ENCODE results near the gene LRRC2. TPM values are rescaled to one million over a fixed set of nuclear protein-coding genes. Genes with fewer than 3 reads are reported as not detected.

The LRRC2 gene
- total and polyA plus RNA-seq, 2 donors (not counting 3 experiments of a cell fraction or from before 2014, with no cell fraction given), result 0.14 to 0.73 TPM

GRCh38 chr3:46503200-46503874 is 62.8 kb downstream of the LRRC2 start:
- Histone ChIP-seq H3K4me2 (ENCODE audit: insufficient read depth, low read length) (no peak overlapping the region), H3K27me3 (ENCODE audit: control insufficient read depth in 2 of 2, insufficient read depth in 2 of 2, low read length in 2 of 2) (peaks cover 0 to 2% of the 10 kb centered on the region in 2 experiments), H3K79me2 (ENCODE audit: control insufficient read depth, insufficient read depth, low read length) (no peaks in the 10 kb centered on the region), H3K9me1 (replicated peaks; ENCODE audit: control insufficient read depth, extremely low read depth, insufficient read depth, low read length) (no peaks in the 10 kb centered on the region), H3K9me3 (replicated peaks; ENCODE audit: control insufficient read depth, insufficient read depth, low read length) (no peaks in the 10 kb centered on the region), H3K4me1 (ENCODE audit: control insufficient read depth, extremely low read depth, insufficient read depth, low read length) (no peaks in the 10 kb centered on the region), H3K36me3 (ENCODE audit: control insufficient read depth in 2 of 2, extremely low read depth in 1 of 2, insufficient read depth in 2 of 2, low read length in 2 of 2) (no peaks in the 10 kb centered on the region), H4K20me1 (replicated peaks; ENCODE audit: control insufficient read depth, extremely low read depth, insufficient read depth, low read length) (no peaks in the 10 kb centered on the region), H3K27ac (ENCODE audit: insufficient read depth, low read depth, low read length) (no peak overlapping the region), H3K4me3 (replicated peaks in 1 of 3; ENCODE audit: insufficient read depth in 1 of 3, low read depth in 1 of 3, low read length in 3 of 3) (no peak overlapping the region), H3K9ac (replicated peaks; ENCODE audit: extremely low read depth, insufficient read depth, low read length) (no peak overlapping the region), H2AFZ (ENCODE audit: low read depth, low read length) (no peak overlapping the region)
- FAIRE-seq (no peak), DNase-seq (ENCODE audit: low read depth, low spot score) (no peak)
- dilution Hi-C loops (cut with MboI; ENCODE audit: extremely low pct_ligation_motif_present, low sequenced_read_pairs) (no loop called here), intact Hi-C loops (cut with micrococcal nuclease) (no loop called here)
- ChIA-PET CTCF (interaction anchor here (0.7 to 3.4 kb wide), 5 partner anchors 11 to 126 kb away, joined by 3 to 24 read pairs (median 7); no protein-coding TSS in a partner anchor), POLR2A (no interaction called here)
- no peak for TF ChIP-seq MAX (IDR thresholded peaks at IDR 0.05; ENCODE audit: insufficient read depth, insufficient read length)
- TF ChIP-seq EZH2 (IDR thresholded peaks at IDR 0.05; ENCODE audit: borderline replicate concordance, low read depth, low read length, severe bottlenecking), result no peak
- TF ChIP-seq FOS (IDR thresholded peaks at IDR 0.05; ENCODE audit: borderline replicate concordance, insufficient read depth, low read length), result no peak
- no peak for TF ChIP-seq MYC (IDR thresholded peaks at IDR 0.05; ENCODE audit: low read depth, low read length)
- no peak for TF ChIP-seq POLR2A (IDR thresholded peaks at IDR 0.05; ENCODE audit: low read depth, low read length)
- TF ChIP-seq JUN (IDR thresholded peaks at IDR 0.05; ENCODE audit: borderline replicate concordance, insufficient read depth, insufficient read length, low read depth), result no peak
- TF ChIP-seq POLR2AphosphoS5 (IDR thresholded peaks at IDR 0.05; ENCODE audit: insufficient read depth, low read depth, low read length), result no peak
- TF ChIP-seq GATA2 (IDR thresholded peaks at IDR 0.05; ENCODE audit: insufficient read depth, insufficient read length, low read depth, low read length), result no peak
- TF ChIP-seq CTCF (IDR thresholded peaks at IDR 0.05; ENCODE audit: extremely low read depth in 1 of 2, insufficient read depth in 1 of 2, low read depth in 1 of 2, low read length in 2 of 2), result no peak
- BruUV-seq (replicated peaks), result no TSS peak
